HG02852 (cell line): Measurements from ENCODE around the gene ANKRD61.
"Not testable (repeated sequence)": the region's sequence is repeated elsewhere in the genome, so short reads cannot be mapped to it uniquely, and the experiment has no call there.

Experiments used
- ATAC-seq: cut with Tn5 transposase; IDR thresholded peaks from one replicate; pipeline ENCODE4 v1.9.1; 2021; ENCODE audit warnings: mild to moderate bottlenecking, moderate library complexity; ENCODE audit not compliant: unreplicated experiment

ANKRD61 gene

GRCh38 chr7:6028563-6028962 lies 2.6 kb upstream of the ANKRD61 start:
- ATAC-seq = no peak

- no peak for ATAC-seq
Measured at GRCh38 chr7:6031567-6031966, 391 bp downstream of the ANKRD61 start.

DNA sequence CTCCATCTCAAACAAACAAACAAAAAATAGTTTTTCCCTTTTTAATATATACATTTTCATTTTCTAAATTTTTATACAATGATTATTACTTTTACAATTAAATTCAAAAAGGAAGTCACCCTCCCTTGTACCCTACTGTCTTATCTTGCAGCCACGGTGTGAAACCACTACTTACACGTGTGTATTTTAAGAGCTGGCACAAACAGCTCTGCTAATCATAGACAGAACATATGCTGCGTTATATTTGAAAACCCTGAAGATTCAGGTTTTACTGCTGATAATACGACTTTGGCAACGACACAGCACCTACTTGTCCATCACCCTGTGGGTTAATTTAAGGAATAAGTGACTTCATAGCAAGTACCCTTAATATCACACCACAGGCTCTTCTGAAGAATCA lies 991 bp downstream of the ANKRD61 start:
- ATAC-seq = no peak

GRCh38 chr7:6032641-6033040 lies 1.5 kb downstream of the ANKRD61 start:
- ATAC-seq = no peak

- ATAC-seq = no peak
Measured at GRCh38 chr7:6035165-6035564, 4.0 kb downstream of the ANKRD61 start.

DNA sequence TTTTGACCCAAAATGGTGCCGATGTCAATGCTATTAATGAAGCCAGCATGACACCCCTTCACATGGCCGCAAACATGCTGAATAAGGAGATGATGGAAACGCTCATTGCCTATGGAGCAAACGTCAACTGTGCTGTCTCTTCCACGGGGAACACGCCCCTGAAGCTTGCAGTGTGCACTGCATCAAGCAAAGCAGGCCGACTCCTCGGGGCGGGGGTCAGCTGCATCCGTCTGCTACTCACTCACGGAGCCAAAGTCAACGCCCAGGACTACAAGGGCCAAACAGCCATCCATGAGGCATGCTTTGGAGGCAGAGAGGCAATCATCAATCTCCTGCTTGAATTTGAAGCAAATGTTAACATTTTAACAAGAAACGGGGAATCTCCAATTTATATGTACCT lies 4.5 kb downstream of the ANKRD61 start:
- ATAC-seq = no peak

GRCh38 chr7:6049780-6050179 lies 18.6 kb downstream of the ANKRD61 start:
- ATAC-seq = no peak

DNA sequence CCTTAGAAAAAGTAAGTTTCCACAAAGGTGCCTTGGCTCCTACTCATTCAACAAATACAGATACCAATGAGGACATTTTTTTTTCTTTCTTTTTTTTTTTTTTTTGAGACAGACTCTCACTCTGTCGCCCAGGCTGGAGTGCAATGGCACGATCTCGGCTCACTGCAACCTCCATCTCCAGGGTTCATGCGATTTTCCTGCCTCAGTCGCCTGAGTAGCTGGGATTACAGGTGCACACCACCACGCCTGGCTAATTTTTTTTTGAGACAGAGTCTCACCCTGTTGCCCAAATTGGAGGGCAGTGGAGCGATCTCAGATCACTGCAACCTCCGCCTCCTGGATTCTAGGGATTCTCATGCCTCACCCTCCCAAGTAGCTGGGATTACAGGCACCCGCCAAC lies 20.0 kb downstream of the ANKRD61 start:
- not testable (repeated sequence) for ATAC-seq

DNA sequence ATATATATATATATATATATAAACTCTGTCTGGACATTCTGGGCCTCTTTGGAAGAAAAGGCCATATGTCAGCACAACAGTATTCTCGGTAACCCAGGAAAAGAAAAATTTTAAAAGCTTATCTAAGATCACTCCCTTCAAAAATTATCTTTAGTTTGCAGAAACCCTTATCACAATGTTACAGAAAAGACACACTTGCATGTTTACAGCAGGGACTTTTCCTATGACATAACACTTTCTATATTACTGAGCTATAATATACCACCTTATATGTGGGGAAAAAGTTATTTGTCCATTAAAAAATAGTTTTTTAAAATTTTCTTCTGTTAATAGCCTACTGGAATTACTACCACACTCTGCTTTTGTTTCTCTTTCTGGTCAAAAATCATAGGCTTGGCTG lies 25.4 kb downstream of the ANKRD61 start:
- ATAC-seq = no peak

DNA sequence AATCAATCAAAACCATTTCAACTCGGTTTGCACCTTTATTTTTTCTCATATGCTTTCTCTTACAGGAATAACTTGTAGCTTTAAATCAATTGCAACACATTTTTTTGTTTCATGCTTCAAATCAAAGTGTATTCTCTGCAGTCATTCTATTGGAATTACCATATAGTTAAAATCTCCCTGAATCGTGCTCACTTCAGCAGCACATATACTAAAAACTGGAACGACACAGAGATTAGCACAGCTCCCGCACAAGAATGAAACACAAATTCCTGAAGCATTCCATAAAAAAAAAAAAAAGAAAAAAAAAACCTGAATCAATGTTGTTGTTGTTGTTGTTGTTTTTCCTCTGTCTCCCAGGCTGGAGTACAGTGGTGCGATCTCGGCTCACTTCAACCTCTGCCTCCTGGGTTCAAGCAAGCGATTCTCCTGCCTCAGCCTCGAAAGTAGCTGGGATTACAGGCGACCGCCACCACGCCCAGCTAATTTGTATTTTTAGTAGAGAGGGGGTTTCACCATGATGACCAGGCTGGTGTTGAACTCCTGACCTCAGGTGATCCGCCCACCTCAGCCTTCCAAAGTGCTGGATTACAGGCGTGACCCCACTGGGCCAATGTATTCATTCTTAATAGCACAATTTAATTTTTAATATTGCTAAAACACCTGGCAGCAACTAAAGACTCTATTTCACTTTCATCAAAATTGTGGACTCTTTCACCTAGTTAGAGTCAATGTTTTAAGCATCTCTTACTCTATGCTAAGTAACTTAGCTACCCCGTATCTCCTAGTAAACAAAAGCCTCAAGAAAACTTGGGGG lies 26.3 kb downstream of the ANKRD61 start:
- no peak for ATAC-seq

DNA sequence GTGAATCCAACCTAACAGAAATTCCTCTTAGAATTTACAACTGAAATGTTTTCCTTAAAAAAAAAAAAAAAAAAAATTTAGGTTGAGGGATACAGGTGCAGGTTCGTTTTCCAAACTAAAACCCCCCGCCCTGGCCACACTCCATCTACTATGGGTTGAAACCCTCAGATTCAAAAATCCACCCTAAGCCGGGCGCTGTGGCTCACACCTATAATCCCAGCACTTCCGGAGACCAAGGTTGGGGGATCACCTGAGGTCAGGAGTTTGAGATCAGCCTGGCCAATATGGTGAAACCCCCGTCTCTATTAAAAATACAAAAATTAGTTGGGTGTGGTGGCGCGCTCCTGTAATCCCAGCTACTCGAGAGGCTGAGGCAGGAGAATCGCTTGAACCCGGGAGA lies 28.8 kb downstream of the ANKRD61 start:
- ATAC-seq = not testable (repeated sequence)

DNA sequence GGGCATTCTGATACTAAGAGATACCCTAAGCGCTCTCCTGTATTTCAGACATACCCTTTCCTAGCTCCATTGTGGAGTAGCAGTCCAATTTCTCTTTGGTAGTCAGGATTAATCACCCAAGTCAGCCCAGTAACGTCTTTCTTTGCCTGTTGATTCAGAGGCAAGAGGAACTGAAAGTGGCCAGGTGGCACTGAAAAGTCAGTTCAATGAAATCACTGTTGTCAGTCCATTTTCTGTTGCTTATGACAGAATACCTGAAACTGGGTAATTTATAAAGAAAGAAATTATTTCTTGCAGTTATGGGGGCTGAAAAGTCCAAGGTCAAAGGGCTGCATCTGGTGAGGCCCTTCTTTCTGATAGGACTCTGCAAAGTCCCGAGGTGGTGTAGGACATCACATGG lies 40.2 kb downstream of the ANKRD61 start:
- no peak for ATAC-seq

DNA sequence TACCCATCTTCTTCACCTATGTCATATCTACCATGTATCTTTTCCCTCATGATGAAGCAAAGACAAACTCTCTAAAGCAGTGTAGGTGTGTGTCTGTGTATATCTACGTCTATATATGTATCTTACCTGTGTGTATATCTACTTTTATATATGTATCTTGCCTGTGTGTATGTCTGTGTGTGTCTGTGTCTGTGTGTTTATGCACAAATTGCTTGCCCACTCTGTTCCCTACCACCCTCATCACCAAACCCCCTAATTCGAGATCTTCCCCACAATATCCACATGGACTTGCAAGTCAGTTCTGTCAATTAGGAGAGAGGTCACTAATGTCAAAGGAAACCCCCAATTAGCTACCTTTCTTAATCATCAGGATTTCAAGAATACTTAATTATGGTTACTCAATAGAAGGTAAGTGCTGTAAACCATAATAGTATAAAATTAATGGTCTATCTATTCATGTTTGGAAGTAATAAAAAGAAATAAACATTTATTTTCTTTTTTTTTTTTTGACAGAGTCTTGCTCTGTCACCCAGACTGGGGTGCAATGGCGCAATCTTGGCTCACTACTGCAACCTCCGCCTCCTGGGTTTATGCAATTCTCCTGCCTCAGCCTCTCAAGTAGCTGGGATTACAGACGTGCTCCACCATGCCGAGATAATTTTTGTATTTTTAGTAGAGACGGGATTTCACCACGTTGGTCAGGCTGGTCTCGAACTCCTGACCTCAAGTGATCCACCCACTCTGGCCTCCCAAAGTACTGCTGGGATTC lies 43.6 kb downstream of the ANKRD61 start:
- no peak for ATAC-seq

DNA sequence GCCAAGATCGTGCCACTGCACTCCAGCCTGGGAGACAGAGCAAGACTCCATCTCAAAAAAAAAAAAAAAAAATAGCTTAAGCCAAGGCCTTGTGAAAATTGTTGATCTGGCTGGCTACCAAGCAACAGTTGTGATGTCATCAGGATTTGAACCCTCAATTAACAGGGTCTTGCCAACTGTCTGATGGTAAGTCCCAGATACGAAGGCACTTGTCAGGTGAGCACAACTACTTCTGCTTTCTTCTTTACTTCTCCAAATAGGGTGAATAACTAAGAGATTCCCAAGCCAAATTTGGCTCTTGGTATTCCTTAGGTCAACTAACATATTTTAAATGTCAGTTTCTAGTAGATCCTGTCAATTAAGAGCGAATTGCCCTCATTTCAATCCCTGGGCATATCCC lies 47.4 kb downstream of the ANKRD61 start:
- ATAC-seq = no peak

- ATAC-seq = not testable (repeated sequence)
Measured at GRCh38 chr7:6083047-6083446, 51.9 kb downstream of the ANKRD61 start.
